Measurements from ENCODE around the gene PRELP.
A peak's percentile ranks its signal among the peaks of the same experiment; 100 is the strongest.
"Not testable (repeated sequence)": the region's sequence is repeated elsewhere in the genome, so short reads cannot be mapped to it uniquely, and the experiment has no call there.

PRELP gene

DNA sequence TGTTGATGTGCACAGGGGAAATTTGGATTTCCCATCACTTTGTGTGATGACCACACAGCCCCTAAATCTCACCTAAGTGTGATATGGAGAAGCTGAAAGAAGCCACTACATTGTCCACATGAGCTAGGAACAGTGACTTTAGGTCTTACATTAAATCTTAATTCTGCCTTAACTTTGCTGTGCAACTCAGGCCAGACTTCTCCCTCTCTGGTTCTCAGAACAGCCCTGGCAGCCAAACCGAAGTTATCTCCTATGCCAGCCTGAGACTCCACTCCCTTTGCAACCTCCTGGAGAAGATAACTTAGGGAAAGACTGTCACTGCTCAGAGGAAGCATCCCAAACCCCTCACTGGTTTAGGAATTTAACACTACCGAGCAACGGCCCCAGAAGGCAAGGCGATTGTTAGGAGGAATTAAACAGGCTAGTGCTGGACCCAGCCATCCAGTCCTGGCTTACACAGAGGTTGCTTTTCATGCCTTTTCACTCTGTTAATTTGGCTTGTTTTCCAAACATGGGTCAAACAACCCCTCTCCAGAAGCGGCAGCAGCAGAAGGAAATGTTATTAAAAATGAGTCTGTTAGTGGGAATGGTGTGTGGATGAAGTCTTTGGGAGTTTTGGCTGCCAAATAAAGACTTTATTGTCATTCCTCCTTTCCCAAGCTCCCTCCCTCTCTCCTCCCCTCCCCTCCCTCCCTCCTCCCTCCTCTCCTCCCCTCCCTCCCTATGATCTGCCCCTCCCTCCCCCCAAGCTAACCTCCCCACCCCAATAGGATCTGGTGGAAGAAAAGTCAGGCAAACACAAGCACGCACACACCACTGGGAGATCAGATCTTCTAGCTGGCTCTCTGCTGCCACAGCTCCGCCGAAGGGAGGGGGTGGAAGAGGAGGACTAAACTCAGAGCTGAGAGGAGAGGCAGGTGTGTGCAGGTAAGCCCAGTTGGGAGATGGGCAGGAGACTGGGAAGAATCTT lies at the start of gene PRELP:
PRELP (plus strand) TSS at position 795 of the 970 bp plus-strand sequence. CDS start 7,379 bp downstream, outside the sequence.
- DNase-seq: peak; percentile 74

DNA sequence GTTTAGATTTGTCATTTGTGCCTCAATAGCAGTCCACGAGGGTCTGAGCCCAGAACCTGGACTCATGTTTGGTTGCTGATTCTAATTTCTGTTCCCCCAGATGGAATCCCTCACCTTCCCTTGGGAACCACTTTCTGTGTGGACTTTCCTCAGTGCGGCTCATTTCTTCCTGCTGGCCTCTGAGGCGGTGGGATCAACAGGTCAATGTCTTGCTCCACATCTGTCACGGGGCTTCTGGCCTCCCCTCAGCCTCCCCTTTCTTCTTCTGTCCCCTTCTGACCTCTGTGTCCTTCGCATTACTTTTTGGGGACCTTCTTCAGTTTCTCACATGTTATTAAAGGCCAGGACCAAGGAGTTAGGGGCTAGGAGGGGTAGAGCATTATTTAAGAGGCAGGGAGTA lies 49.2 kb upstream of the PRELP start:
- DNase-seq: no peak

DNA sequence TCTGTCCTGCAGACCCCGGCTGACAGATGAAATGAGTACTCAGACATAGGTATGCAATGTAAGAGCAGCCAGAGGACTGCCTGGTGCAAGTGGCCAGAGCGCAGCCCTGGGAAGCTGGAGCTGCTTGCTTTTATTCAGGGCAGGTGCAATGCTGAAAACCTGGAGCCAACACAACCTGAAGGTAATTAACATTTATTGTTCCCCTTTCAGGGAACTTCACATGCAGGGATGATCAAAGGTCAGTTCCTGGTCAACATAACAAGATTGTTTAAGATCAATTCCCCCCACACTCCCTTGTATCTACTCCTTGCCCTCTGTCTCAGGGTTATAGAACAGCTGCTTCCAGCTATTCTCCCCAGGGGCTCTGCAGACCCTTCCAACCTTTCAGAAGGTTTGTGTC lies 48.7 kb upstream of the PRELP start:
- no peak for DNase-seq

DNA sequence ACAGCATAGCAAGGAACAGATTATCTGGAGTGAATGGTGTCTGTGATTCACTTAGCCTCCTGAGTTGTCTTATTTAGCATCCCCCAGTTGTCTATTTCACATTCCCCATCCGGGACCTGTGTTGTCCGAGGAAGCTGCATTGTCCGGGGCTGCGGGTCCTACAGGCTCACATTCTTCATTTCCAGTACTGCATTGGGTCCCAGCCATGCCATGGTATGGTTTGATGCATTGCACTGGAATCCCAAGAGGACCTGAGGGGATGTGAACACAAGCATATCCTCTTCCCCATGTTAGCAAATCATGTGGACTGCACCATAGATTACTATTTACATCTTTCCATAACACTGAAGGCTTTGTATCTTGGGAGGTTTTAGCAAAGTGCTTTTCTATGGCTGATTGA lies 48.2 kb upstream of the PRELP start:
- DNase-seq: no peak

DNA sequence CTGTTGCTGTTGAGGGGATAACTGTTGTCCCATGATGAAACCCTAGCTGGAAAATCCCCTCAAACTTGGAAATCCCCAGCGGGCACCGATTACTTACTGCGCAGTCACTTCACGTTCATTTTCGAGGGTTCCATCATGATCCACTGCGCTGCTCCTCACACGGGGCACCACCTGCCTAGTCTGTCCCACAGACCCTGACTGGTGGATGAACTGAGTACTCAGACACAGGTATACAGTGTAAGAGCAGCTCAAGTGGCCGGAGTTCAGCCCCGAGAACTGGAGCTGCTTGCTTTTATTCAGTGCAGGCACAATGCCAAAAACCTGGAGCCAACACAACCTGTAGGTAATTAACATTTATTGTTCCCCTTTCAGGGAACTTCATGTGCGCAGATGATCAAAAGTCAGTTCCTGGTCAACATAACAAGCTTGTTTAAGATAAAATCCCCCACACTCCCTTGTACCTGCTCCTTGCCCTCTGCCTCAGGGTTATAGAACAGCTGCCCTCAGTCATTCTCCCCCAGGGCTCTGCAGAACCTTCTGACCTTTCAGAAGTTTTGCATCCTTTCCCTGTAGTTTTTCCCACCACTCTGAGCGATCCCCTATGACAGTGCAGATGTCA lies 46.5 kb upstream of the PRELP start:
- peak; percentile 63 for DNase-seq

DNA sequence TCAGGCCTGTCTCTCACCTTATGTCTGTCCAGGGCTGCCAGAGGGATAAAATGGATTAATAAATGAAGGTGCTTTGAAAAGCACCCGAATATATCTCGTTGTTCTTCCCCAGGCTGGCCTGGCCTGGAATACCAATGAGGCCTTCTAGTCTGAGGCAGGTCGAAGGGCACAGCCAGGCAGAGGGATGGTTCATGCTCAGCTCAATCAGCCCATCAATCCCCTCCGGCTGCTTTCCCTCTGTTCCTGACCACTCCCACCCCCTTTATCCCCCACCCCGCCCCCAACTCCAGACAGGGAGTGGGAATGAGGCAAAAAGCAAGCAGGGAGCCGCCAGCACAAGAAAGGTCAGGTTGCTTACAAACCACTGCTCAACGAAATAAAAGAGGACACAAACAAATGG lies 40.0 kb upstream of the PRELP start:
- DNase-seq: no peak

DNA sequence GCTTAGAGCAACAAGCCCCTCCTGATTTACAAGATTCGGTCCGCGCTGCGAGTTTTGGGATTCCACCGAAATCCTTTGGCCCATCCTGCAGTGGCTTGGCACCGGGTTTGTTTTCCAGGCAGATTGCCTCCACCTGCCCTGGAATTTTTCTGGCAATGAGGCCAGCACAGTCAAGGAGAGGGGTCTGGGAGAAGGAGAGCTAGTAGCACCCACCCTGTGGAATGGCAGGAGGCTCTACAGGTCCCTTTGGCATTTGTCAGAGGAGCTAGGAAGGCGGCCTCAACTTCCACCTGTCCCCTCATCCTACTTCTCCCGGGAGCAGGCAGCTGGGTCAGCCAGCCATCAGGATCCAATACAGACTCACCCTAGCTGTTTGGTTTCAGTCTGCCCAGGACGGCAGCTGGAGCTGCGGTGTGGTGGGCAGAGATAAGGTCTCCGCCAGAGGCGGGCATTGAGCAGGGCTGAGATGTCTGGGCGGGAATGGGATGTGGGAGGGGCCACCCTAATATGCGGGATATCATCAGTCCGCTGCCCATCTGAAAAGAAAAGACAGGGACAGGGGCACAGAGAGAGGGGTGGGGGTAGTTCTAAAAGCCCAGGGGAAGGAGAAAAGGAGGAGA lies 37.8 kb upstream of the PRELP start:
- DNase-seq: no peak

DNA sequence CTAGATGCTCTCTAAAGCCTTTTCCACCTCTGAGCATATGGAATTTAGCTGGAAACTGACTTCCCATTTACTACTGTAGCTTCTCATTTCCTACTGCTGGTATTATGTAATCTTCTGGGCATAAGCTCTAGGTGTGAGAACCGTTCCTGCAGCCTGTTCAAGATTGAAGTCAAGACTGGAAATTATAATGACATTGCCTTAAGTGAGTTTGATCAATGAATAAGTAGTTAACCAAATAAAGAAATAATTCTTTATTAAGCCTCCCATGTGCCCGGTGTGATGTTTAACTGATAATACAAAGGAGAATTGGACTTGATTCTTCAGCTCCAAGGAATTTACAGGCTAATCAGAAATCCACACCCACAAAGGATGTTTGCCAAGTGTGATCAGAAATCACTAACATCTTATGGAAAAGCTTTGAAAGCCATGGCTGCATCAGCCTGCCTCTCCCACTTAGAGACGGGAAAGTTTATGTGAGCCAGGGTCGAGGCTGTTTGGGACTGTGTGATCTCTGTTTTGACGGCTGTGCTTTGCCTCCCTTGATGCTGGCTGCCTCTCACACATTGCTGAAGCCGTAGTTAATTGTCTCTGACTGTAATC lies 36.4 kb upstream of the PRELP start:
- no peak for DNase-seq

DNA sequence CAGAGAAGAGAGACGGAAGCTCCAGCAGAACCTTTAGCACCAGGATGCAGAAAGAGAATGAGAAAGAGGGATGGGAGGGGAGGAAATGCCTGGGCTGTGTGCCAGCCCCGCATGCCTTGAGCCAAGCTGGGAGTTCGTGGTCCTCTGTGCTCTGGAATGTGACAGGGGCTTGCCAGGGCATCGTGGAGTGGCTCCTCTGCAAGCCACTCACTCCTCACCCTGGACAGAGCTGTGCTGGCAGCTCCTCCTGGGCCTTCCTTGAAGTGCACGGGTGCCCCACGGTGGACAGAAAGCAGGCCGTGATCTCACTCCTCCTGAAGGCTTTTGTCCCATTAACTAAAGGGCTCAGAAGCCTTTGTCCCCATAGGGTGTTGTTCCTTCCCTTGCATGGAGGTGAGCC lies 34.8 kb upstream of the PRELP start:
- DNase-seq: no peak

DNA sequence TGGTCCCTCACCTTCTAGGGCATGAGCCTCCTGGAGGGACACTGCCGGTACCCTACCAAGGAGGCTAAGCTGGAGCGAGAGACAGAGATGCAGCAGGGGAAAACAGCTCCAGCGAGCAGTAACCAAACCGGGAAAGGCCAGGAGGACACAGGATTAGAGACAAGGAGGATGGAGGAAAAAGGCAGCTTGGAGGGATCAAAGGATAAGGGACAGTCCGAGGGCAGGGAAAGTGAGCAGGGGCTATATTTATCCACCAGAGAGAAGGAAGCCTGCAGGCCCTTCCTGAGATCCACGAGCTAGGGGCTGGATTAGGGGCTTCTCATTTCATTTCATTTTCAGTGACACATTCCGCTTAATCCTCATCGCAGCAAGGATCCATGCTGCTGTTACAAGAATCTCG lies 33.8 kb upstream of the PRELP start:
- no peak for DNase-seq

DNA sequence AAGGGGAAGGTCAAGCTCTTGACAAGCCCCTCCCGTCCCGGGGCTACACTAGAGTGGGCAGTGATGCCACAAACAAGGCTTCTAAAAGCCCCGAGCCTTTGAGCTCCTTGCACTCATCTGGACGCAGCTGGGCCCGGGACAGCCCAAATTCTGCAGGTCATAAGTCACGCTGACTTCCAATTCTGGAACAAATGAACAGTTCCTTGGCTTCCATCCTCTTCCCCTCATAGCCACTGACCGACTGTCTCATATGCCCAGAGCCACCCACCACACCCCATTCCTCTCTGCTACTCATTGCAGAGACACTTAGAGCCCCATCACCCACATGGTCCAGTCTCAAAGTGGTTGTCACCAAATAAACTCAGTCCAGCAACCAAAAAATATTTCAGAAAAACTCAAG lies 32.8 kb upstream of the PRELP start:
- DNase-seq: no peak

DNA sequence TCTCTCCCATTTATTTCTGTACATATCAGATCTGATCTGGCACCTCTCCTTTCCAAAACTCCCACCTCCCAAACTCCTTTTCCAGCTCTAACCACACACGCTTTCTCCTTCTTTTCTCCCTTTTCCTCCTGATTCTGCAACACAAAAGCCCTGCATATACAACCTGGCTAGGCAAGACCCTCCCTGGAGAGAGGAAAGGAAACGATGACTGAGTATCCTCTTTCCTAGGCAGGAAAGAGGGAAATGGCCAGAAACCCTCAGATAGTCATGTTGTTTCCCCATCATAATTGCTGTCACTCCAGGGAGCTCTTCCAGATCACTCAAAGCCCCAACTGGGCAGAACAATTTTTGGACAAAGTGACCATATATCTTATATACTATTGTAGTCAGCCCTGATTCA lies 32.3 kb upstream of the PRELP start:
- no peak for DNase-seq

DNA sequence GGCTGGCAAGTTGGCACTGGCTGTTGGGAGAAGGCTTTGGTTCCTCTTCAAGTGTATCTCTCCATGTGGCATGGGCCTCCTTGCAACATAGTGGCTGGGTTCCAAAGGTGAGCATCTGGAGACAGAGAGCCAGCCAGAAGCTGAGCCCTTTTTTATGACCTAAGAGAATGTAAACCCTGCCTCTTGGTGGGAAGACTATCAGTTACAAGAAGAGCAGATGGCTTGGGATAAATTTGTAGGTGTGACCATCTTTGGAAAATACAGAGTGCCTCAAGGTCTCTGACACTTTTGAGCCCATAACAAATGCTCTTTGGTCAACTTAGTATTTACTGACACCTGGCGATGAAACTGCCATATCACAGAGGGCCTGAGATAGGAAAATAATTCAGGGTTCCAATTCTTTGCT lies 31.4 kb upstream of the PRELP start:
- no peak for DNase-seq

DNA sequence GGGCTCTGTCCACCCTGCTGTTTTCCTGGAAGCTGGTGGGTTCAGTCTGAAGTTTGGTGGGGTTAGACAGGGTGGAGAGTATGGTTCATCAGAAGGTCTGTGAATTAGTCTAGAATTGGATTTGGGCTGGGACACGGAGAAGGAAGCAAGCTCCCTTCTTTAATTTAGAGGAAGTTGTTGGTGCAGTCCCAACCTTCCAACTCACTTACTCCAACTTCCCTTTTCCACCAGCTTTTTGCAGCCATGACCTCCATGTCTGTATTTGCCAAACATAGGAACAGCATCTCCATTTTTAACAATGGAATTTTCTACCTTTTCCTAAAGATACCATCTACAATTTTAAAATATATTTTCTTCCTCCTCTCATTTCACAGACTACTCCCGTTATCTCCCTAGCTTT lies 28.5 kb upstream of the PRELP start:
- DNase-seq: no peak

DNA sequence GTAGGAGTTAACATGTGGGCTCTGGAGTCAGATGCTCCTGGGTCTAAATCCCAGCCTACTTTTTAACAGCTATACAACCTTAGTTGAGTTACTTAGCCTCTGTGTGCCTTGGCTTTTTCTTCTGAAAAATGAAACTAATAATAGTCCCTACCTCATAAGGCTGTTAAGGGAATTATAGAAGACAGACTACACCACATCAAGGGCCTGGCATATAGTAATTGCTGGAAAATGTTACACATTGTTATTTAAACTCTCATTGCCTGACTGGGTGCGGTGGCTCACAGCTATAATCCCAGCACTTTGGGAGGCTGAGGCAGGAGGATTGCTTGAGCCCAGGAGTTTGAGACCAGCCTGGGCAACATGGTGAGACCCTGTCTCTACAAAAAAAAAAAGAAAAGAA lies 28.0 kb upstream of the PRELP start:
- not testable (repeated sequence) for DNase-seq

DNA sequence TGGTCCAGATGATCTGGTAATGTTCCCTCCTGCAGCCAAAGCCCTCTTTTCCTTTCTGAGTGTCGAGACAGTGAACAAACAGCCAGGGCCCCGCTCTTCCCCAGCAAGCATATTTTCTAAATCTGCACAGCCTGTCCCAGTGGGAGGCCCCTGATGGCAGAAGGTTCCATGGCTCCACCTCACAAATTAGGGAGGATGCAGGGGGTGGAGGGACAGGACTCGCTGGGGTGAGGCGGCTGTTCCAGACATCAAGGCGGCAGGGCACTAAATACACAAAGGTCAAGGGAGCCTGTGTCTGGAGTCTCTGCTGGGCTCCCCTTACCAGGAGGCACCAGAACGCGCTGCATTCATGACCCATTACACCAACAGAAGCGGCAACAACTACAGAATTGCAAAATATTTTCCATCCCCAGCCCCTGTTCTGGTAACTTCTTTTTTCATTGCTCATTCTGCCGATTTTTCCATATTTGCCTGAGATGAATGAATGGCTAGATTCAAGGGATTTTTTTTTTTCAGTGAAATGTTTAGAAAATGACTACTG lies 27.0 kb upstream of the PRELP start:
- no peak for DNase-seq

DNA sequence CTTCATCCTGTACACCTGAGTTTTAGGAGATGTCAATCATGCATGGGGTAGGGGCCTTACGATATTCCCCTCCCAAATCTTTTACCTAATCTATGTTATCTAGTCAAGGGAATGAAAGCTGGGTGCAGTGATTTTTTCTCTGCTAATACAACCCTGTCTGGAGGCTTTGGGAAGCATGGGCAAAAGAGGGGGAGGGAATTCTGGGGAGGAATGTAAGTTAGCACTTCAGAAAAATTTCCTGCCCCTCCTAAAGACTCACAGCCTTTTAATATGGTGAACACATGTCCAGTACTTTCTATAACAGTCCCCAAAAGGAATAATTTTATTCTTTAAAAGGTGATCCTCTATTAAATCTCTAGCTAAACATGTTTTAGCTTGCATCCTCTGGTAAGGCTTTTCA lies 25.6 kb upstream of the PRELP start:
- DNase-seq: no peak

DNA sequence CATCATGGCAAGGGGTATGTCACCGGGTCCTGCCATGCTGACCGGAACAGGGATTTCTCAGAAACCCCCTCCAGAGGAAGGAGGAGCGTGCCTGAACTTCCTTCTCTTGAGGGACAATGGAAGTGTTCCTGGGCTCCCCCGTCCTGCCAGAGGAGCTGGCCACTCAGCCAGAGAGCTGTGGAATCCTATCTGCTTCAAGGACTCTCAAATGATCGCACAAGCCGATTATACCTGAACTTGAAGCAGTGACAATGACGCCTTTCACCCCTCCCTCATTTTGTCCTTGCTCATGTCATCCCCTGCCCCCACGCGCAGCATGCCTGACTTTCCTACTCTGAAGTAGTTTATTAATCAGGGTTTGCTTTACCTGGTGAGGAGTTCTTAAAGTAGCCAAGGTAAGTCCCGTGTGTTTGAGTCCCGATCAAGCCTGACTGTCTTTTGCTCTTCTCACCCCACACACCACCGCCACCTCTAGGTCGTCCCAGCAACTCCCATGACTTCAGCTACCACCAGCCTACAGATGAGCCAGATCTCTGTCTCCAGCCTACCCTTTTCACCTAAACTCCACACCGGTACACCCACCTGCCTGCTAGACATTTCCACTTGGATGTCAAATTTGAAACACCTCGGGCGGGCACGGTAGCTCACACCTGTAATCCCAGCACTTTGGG lies 25.0 kb upstream of the PRELP start:
- no peak for DNase-seq

DNA sequence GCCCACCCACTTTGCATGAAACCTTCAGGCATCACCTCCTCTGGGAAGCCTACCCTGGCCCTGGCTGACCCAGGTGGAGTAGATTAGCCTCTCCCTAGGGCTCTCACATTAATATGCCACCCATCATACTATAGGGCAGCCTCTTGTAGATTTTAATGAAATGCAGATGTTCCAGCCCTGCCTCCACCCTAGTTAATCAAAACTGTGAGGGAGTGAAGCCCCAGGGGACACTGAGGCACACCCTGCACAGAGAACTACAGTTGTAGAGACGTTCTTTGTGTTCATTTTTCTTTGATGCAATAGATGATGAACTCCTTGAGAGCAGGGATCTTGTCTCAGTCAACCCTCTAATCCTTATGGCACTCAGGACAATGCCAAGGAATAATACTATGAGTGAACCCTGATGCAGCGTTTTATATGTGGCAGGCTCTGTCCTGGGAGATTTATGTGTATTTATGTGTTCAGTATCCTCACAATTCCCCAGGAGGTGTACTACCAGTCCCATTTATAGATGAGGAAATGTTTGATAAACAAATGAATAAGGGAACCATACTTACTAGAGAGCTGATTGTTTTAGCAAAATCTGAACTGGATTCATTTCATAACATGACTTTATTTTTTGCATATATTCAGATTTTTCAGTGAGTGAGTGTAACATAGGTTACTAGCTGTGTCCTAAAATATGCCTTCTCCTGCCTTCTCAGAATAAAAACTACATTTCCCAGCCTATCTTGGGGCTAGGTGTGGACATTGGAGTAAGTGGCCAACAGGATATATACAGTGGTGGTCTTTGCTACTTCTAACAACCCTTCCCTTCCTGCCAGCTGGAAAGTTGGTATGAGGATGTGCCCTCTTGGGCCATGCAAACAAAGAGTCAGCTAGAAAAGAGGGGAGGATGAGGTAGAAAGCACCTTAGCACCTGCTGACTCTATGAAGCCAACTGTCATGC lies 23.5 kb upstream of the PRELP start:
- DNase-seq: no peak

DNA sequence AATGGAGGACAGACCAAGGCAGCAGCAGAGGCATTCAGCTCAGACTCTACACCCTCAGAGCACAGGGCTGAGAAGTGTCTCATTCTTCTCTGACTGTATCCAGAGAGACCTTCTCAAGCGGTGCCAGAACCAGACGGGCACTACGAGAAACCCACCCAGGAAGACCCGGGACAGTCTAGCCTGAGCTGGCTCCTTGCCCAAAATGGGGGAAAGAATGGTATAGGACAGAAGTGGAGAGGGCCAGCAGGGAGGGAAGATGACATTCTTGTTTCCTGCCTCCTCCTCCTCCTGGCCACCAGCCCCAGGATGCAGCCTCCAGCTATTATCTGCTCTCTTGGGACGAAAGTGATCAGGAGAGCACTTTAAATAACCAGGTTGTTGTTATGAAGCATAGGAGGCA lies 22.6 kb upstream of the PRELP start:
- no peak for DNase-seq

DNA sequence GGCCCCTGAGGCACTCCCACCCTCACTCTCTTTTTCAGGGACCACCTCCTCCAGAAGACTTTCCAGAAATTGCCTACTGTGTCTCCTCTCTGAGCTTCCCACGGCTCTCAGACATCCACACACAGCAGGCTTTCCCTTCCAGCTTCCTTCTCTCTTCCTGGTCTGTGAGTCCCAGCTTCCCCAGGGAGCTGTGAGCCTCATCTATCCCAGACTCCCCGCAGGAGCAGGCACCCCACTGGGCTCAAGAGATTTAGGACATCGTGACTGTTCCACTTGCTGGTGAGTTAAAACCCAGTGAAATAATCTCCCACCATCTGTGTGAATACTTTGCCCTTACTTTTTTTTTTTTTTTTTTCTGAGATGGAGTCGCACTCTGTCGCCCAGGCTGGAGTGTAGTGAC lies 22.0 kb upstream of the PRELP start:
- no peak for DNase-seq

Data from NCI-H510A (cell line).